ENCODE measurements around the gene EPHA3.

- TF ChIP-seq POLR2A (IDR thresholded peaks at IDR 0.05; ENCODE audit: low read depth, low read length) (no peak), POLR2AphosphoS5 (IDR thresholded peaks at IDR 0.05; ENCODE audit: low read depth, low read length) (no peak), TAF1 (IDR thresholded peaks at IDR 0.05; ENCODE audit: low read depth, low read length) (no peak)
Measured at GRCh38 chr3:89332793-89333192, 225.4 kb downstream of the EPHA3 start.
